HG03135 (cell line): ENCODE data around the gene FBXW12.
"Not testable (repeated sequence)": the region's sequence is repeated elsewhere in the genome, so short reads cannot be mapped to it uniquely, and the experiment has no call there.

ENCODE experiments used
- ATAC-seq: cut with Tn5 transposase; IDR thresholded peaks from one replicate; pipeline ENCODE4 v1.9.1; 2021; ENCODE audit warnings: mild to moderate bottlenecking, moderate library complexity; ENCODE audit not compliant: unreplicated experiment

The FBXW12 gene

DNA sequence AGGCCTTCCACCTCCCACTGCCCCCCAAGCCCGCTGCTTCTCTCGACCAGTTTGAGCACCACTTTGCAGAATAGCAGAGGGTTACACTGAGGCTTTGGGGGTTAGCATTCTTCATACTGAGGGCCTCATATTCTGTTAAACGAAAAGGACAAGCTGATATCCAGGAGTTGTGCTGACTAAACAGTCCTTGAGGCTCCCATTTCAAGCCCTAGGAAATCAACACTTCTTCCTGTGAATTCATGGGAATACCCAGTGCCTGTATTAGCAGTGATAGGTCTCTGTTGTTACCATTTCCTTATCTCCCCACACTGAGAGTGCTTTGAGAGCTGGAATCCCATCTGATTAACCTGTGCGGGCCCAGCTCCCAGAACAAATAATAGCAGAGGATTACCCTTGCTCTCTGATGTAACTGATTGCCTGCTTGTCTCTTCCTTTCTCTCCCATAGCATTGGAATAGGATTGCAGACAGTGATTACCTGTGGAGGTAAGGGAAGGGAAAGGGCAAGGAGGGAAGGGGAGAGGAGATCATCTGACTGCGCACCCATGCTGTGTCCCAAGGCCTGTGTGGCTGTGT, 930 bp downstream of the FBXW12 start:
- ATAC-seq: no peak

DNA sequence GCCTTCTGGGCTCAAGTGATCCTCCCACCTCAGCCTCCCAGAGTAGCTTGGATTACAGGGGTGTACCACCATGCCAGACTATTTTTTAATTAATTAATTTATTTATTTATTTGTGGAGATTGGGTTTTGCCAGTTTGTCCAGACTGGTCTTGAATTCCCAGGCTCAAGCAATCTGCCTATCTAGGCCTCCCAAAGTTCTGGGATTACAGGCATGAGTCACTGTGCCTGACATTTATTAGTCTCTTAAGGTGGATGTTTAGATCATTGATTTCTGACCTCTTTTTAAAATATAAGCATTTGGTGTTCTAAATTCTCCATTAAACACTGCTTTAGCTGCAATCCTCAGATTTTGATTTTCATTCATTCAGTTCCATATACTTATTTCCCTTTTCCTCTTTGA, 15.6 kb downstream of the FBXW12 start:
- no peak for ATAC-seq

DNA sequence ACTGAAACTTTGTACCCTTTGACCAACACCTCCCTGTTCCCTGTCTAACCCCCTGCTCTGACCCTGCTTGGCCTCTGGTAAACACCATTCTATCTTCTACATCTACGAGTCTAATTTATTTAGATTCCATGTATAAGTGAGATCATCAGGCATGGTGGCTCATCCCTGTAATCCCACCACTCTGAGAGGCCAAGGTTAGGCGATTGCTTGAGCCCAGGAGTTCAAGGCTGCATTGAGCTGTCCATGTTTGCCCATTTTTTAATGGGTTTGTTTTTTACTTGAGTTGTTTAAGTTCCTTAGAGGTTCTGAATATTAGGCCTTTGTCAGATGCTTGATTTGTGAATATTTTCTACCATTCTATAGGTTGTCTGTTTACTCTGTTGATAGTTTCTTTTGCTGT, 16.9 kb downstream of the FBXW12 start:
- ATAC-seq: no peak

DNA sequence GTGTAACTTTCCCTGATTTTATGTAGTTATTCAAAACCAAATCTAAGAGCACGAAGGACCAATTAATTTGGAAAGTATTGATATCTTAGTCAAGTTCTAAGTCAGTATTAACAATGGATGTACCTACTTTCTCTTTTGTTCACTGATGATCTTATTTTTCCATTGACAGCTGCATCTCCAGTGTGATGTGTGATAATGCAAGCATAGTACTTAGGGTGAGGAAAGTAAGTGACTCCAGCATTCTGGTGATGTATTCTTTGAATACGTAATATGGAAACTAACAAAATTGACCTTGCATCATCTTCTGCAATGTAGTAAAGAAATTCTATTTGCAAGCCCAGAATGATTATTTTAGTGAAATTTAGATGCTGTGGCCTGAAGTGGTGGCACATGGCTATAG, 22.4 kb downstream of the FBXW12 start:
- no peak for ATAC-seq

DNA sequence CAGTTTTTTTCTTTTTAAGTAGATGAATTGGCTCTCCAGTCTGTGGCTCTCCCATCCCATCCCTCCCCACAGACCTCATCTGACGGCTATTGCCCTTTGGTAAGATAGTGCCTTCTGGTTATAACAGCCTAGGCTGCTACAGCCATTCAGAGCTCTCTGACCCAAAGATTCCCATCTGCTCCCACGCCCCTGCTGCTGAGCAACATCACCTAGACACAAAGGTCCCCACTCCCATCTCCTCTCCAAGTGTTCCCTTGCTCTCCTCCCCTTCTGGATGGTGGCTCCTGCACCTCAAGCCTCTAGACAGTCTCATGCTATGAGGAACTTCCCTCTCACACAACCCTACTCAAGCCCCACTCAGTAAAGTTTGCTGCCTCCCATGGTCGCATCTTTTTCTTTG, 23.7 kb downstream of the FBXW12 start:
- no peak for ATAC-seq

DNA sequence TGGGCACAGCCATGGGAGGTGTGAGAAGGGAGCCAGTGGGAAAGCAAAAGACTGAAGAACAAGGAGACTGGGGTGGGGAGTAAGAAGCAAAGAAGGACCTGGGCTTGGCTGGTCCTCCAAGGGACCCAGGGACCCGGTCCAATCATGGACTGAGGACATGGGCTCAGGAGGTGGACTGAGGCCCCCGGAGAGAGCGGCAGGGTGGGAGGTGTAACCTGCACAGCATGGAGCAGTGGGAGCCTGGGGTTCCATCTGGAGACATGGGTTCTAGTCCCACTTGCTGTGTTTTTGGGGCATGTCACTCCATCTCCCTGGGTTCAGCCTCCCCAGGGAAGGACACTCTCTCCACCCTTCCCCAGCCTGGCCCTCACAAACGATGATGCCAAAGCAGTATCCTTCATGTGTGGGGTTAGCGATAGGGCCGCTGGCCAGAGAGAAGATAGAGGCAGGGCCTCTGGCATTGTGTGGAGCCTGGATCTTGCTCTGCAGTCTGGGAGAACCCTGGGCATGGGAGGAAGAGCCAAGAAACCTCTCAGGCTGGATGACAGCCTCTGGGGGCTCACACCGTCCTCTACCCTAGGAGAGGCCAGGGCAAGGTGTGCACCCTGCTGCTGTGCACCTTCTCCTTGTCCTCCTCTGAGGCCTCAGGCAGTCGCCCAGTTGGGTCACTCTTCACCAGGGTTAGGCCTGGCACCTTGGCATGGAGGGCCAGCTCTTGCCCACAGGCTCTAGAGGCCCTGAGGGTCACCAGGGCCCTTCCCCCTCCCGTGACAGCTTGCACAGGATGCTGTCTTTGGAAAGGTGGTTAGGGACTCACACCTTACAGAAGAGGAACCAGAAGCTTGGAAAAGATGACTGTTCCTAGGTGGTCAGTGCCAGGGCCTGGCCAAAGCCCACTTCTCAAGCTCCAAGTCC, 26.0 kb downstream of the FBXW12 start:
- ATAC-seq: no peak

DNA sequence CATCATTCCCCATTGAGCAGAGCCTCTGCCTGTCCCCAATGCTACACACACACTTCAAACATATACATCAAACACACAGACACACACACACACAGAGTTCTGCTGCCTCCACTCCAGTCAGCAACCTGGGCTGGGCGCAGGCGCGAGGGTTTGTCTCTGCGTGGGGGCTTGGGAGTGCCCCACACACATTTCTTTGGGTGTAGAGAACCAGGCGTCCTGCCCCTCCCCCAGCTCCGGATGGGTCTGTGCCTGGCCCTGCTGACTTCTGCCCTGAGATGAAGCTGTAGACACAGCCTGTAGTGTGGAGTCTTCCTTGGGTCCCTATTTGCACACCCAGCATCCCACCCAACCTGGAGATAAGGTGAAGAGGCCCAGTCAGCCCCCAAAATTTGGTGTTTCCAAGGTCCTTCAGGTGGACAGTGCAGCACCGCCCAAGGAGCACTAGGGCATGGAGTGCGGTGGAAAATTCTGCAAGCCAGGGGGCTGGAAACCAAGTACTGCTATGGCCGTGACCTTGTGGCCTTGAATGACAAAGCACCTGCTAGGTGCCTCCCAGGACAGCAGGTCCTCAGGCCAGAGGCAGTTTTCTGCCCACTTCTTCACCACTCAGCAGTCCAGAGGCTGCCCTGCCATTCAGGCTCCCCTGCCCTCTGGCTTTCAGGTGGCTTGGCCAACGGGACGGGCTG, 26.8 kb downstream of the FBXW12 start:
- ATAC-seq: no peak

DNA sequence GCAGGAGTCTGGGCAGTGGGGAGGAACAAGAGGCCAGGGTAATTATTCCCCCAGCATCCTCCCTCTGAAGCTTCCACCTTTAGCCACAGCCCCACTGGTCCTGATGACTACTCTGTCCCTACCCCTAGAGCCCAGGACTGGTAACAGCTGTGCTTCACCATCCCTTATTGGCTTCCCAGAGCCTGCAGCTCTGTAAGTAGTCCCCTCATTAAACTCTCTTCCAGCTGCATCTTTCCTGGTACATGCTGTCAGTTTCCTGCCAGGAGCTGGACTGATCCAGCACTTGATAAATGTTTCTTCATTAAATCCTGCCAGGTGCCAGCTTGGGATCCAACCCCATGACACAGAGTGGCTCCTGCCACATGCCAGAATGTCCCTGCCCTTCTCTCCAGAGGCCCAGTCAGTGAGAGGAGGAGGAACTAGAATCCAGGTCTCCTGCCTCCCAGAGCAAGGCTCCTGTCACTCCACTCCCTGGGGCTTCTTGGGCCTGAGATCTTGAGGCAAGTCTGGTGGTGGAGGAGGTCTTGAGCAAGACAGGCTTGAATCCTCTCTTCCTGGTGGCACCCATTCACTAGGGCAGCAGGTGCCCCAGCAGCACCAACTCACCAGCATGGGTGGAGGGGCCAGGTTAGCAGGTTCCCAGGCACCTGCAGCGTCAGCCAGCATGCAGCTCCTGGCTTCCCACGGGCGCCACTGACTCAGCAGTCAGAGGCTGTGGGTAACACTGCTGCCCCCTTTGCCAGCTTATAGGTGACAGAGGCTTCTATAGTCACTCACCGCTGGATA, 27.6 kb downstream of the FBXW12 start:
- no peak for ATAC-seq

DNA sequence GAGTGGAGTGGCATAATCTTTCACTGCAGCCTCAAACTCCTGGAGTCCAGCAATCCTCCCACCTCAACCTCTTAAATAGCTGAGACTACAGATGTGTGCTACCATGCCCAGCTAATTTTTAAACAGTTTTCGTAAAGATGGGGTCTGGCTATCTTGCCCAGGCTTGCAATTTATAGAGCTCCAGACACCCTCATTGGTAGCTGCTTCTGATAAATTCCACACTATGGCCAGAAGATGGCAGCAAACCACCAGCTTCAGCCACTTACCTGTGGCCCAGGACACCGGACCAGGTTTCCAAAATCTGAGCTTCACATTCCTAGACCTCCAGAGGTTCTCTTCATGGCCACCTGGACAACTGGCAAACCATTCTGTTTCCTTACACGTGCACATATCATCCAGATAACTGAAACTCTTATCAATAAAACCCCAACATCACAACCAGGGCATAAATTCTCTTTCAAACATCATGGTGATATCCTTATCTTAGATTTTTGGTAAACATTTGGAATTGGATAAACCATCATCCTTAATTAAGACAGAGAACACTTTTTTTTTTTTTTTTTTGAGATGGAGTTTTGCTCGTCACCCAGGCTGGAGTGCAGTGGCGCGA, 28.9 kb downstream of the FBXW12 start:
- no peak for ATAC-seq

DNA sequence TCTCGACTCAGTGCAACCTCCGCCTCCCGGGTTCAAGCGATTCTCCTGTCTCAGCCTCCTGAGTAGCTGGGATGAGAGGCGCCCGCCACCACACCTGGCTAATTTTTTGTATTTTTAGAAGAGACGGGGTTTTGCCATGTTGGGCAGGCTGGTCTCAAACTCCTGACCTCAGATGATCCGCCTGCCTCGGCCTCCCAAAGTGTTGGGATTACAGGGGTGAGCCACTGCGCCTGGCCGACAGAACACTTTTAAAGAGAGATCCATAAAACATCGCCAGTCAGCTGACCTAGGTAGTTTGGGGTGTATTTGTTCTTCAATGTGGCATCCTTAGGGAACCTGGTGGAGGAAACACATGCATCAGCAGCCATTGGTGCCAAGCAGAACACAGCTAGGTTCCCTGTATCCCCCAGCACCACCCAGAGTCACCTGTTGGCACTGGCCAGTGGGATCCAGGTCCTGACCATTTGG, 29.4 kb downstream of the FBXW12 start:
- not testable (repeated sequence) for ATAC-seq

DNA sequence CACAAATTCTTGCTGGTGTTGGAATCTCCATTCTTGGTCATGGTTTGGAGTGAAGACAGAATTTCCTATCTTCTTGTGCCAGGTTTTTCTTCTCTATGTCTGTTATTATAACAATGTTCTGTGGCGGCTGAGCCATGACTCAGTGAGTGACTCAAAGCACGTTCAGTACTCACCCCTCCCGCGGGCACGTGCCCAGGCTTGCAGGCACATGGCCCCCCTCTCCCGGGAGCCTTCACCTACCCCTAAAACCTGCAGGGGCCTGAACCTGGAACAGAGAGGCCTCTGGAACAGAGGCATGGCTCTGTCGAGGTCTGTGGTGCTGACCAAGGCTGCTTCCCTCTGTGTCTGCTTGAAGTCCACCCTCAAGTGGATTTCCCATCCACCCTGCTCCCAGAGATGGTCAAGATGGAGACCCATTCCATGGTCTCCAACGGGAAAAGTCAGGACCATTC, 30.3 kb downstream of the FBXW12 start:
- ATAC-seq: no peak

DNA sequence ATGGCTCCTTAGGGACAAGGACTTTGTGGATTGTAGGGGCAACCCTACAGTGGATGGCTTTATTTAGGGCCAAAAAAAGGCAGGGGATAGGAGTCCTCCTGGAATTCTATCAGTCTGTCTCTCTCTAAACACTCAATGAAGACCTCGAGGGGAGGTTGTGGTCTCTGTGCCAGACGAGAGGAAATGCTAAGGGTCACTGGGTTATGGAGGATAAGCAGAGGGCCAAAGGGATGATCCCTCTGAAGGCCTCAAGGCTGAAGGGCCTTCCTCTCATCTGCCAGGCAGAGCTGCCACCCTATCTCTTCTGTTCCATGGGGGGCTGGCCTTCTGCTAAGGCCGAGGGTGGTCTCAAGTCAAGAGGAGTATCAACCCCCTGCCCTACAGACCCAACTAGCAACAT, 30.9 kb downstream of the FBXW12 start:
- no peak for ATAC-seq

DNA sequence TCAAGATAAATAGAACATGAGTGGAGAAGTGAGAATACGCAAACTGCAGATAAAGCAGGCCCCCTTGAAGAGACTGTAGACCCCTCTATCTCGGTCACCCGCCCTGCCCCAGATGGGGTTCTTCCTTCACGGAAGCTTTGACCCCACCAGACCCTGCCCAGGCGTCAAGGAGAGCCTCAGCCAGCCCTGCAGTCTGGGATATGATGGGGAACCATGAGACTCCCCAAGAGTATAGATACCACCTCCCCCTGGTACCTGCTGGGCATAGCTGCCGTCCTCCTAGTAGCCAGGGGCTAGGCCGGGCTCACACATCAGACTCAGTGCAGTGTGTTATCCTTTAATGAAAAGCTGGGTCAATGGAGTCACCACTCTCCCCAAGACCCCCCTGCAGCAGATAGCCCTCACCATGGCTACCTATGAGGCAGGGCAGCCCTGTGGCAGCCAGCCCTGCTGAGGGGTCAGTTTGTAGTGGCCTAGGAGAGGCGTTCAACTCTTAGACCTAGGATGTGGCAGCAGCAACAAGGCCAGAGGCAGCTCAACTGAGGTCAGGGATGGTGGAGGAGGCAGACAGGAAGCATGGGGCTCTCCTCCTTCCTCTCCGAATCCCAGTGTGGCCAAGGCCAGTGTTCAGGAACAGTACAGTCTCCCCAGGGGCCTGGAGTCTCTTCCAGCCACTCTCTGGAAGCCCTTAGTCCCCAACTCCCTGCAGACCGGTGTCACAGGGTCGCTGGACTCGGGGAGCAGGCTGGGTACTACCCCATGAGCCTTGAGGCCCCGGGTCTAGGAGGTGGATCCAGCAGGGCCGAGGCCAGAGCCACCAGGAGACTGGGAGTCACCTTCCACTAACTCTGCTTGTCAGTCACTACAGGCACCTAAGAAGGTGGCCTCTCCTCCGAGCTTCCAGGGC, 31.8 kb downstream of the FBXW12 start:
- ATAC-seq: no peak

DNA sequence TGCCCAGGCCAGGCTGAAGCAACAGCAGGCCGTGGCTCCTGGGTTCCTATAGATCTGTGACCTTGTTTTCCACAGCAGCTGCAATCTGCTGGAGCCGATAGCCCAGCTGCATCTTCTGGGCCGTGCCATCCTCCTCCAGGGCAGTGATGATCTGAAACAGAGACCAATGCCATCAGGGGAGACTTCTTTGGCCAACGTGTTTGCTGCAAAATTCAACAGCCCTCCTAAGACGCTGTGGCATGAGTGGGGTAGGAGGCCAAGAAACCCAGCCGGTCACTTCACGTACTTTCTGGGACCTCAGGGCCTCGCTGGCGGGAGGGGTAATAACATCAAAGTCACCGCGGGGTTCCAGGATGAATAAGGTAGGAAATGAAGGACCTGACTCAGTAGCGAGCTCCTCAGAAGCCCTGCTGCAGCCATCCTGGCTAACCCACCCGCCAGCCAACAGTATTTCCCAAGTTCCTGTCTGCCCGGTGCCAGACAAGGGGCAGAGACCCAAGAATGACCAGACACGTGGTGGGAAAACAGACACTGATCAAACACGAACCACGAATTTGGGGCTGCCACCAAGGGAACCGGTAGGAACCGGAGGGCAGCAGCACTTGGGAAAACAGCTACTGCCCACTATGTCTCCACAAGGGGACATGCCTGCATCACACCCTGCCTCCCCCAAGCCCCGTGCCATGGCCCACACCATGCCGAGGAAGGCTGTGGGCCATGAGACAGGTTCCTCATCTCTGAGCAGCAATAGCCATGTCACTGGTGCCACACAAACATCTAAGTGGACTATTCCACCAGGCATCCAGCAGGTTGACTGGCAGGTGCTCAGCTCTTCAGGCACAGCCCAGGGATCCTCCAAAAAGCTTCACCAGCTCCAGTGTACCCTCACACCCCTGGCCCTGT, 32.7 kb downstream of the FBXW12 start:
- no peak for ATAC-seq

DNA sequence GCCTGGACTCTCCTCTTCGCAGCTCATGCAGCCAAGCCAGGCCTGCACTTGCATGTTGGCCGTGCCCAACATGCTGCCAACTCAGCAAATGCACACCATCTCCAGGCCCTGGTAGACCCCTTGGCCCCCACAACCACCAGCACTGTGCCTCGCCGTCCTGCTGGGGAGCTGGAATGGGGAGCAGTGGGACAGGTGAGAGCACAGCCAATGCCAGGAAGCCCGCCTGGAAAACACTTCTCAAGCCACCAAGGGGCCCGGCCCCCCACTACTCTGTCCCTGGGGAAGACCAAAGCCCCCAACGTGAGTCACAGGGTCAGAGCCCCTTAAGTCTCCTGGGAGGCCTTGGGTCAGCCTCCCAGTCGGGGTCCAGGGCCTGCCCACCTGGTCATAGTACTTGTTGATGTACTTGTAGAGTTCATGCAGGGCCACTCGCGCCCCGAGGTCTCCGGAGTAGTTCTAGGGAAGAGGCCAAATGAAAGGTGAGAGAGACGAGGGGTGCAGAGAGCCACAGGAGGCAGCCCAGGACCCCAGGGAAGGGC, 33.4 kb downstream of the FBXW12 start:
- no peak for ATAC-seq

DNA sequence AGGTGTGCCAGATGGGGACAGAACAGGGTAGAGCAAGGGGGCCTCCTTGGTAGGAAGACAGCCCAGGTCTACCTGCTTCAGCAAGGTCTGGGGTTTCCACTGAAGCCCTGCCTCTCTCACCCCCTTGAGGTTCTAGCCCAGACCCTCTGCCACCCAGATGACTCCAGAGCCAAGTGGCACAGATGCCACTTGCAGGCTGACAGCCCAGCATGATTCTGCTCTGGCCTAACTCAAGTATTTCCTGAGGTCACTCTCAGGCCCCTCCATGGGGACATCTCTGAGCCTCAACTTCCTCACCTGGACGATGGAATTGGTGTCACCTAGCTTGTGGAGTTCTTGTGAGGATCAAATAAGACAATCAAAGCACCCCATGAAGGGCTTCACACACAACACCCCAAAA, 34.0 kb downstream of the FBXW12 start:
- no peak for ATAC-seq

DNA sequence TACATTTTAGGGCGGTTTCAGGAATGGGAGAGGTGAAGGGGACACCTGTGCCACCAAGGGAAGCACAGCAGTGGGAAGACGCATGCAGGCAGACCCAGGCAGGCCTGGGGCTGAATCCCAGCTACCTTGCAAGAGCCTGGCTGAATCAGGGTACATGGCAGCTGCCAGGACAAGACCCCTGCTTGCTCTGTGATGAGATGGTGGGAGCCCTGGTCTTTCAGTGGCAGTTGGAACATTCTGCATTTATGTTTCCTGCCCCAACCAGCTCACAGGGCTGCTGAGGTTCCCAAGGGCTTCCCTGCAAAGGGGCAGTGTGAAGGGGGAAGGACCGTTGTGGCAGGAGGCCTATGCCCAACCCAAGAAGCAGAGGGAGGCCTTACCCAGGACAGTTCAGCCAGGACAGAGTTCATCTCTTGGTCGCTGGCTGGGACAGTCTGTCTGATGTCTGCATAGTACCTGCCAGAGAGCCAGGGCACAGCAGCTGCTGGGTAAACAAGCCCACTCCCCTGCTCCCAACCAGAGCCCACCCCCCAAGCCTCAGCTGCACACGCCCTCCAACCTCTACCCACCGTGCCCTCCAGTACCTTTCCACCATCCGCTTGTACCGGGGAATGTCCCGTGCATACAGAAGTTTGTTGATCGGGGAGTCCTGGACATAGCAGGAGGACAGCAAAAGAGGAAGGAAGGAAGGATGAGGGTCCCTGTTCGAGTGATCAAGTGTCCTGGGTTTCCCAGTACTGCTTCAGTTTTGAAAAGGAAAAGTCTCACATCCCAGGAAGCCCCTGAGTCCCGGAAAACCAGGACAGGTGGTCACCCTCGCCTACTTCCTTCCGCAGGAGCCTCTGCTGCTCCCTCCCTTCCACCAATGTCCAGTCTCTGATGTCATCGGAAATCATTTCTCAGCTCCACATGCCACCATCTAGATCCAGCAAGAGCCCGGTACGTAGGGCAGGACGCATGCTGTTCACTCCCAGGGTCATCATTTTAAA, 34.7 kb downstream of the FBXW12 start:
- no peak for ATAC-seq
